ENCODE data around the gene FBXO44.

GRCh38 chr1:11647333-11647732 is 7.3 kb upstream of the FBXO44 start:
- TF ChIP-seq CTCF (conservative IDR thresholded peaks at IDR 0.05 in 1 of 2, IDR thresholded peaks at IDR 0.05 in 1 of 2; ENCODE audit: low read depth in 1 of 2, low read length in 2 of 2) (no peak), EZH2 (IDR thresholded peaks at IDR 0.05; ENCODE audit: low read length, missing control alignments) (no peak)
